ENCODE results near the gene MCHR2.
"Not testable (repeated sequence)": the region's sequence is repeated elsewhere in the genome, so short reads cannot be mapped to it uniquely, and the experiment has no call there.

The MCHR2 gene

GRCh38 chr6:99993533-99994251, at the start of gene MCHR2:
TSS of gene MCHR2 (minus strand) at chr6:99994223. CDS start at chr6:99956147, 38,076 bp downstream.
- no peak for DNase-seq

DNA sequence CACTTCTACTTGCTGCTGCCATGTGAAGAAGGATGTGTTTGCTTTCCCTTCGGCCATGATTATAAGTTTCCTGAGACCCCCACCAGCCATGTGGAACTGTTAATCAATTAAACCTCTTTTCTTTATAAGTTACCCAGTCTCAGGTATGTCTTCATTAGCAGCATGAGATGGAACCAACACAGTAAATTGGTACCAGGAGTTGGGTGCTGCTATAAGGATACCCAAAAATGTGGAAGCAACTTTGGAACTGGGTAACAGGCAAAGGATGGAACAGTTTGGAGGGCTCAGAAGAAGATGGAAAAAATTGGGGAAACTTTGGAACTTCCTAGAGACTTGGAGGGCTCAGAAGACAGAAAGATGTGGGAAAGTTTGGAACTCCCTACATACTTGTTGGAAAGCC, 44.5 kb upstream of the MCHR2 start:
- DNase-seq: not testable (repeated sequence)

DNA sequence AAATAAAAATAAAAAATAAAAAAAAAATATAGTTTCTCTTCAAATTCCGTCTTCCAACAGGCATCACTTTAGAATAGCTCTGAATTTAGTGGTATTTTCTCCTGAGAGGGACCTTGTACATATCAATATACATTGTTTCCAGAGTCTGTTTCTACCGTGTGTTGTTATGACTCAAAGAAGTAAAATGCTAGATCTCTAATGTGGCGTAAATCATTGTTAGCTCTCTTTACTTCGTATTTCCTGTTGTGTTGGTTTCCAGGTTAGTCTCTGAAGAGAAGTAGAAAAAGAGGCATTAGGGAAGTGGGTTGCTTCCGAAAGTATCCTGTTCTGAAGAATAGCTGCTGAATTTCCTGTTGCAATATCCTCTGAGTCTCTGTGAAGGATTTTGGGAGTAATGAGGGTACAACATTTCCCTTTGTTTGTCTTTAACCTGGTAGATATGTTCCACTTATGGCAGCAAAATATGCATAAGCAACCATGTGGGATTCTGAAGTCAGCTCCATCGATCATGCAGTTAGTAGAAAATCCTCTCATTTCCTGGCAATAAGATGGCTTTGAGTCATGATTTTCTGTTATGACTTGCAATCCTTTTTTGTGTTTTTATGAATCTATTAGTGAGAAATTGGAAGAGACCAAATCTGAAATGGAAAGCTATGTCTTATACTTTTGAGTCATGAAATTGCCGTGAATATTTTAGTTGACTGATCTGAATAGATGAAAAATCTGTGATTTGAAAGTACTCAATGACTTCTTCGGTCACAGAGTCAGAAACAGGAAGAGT, 42.0 kb upstream of the MCHR2 start:
- no peak for DNase-seq

- no peak for DNase-seq
These were observed 29.8 kb upstream of the MCHR2 start for GRCh38 chr6:100023798-100024197.

DNA sequence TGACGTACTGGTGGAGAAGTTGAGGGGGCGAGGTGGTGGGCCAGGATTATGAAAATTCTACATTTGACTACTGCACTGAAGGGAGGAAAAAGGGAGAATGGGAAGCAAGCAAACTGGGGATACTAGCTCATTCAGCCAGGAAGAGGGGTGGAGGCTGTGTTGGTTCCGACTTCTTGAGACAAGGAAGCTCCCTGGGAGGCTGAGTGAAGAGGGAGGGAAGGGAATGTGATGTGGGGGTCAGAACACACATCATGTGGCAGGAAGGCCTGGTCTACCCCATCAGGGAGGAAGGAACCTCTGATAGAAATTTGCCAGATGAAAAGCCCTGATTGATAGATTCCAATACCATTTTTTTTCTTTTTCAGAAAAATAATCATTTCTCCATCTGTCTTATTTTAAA, 28.8 kb upstream of the MCHR2 start:
- DNase-seq: no peak

DNA sequence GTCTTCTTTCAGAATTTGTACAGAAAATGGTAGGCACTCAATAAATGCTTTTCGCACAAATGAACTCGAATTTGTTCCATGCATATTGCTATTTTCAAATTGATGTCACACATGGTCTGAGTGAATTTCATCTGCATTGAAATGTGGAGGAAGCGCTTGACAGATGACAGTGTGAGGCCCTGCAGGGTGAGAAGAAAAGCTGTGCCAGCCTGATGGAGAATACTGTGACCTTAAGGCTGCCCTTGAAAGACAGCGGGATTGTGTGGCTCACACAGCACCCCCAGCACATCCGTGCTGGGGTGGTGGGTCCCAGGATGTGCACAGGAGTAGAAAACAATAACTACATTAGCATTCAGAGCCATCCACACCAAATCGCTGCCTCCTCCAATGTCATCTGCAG, 14.8 kb upstream of the MCHR2 start:
- no peak for DNase-seq

- peak; percentile 47 for DNase-seq
These were observed 7.9 kb upstream of the MCHR2 start for GRCh38 chr6:100001915-100002388.

DNA sequence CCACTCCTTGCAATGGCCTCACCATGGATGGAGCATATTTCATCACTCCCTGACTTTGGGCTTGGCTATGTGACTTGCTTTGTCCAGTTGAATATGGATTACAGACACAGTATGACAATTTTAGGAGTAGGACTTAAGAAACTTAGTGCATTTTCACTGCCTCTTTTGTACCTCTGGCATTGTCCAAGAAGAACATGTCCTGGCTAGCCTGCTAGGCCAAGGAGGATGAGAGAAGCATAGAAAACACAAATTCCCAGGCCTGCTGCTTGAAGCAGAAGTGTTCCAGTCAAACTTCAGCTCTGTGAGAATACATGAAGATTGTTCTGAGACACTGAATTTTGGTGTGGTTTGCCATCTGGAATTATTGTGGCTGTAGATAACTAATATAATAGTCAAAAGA, 3.1 kb upstream of the MCHR2 start:
- DNase-seq: no peak

- no peak for DNase-seq
These were observed 1.9 kb upstream of the MCHR2 start for GRCh38 chr6:99995916-99996315.

- DNase-seq: no peak
These were observed 884 bp downstream of the MCHR2 start for GRCh38 chr6:99993146-99993532.

DNA sequence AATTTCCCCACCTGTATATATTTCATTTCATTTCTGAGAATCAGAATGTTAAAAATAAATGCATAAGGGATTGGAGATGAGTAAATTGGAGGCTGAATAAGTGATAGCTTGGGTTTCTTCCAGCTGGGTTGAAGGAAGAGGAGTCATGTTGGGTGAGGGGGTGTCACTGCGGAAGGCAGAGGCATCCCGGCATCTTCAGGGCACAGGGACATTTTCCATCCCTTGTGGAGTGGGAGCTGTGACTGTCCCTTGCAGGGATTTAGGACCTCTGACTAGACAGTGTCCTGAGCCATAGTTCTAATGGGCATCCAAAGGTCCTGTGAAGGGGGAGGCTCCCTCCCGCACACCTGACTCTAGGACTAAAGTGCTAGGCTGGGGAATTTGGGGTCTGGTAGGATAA, 2.1 kb downstream of the MCHR2 start:
- no peak for DNase-seq

DNA sequence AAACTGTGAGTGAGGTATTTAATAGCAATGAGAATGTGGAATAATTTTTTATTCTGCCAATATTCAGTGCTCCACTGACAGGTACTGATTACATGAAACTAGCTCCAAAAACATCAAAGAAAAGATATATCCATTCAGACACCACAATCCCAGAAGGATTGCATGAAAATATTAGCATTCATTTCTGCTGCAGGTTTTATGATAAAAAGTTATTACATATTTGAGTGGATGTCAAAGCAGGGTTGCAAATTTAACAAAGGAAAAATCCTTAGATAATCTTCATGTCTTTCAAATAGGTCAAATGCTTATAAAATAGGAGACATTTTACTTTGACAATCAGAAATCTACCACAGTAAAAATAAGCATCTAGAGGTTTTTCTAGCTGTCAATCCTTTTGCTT, 13.3 kb downstream of the MCHR2 start:
- DNase-seq: no peak

DNA sequence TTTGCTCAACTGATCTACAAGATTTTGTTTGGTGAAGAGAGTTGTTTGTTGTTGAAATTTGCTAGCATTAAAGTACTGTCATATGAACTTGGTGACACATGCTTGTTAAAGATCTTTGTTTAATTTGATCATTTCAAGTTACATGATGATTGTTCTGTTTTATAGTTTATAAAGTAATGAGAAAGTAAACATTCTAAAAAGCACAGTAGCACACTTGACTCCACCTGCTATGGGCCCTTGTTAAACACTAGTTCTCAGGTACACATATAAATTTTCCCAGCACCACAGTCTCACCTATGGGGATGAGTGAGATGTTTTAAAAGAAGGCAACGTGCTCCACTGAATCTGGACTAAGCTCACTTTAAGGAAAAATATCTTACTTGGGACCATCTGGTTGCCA, 14.1 kb downstream of the MCHR2 start:
- DNase-seq: no peak

GRCh38 chr6:99967052-99967451, 27.0 kb downstream of the MCHR2 start:
- DNase-seq: no peak

DNA sequence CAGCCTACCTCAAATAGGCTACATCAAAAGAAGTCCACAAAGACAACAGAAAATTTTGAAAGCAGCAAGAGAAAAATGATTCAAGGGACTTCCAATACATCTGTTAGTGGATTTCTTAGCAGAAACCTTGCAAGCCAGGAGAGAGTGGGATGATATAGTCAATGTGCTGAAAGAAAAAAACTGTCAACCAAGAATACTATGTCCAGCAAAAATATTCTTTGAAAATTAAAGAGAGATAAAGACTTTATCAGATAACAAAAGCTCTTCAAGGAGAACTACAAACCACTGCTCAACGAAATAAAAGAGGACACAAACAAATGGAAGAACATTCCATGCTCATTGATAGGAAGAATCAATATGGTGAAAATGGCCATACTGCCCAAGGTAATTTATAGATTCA, 34.0 kb downstream of the MCHR2 start:
- no peak for DNase-seq

DNA sequence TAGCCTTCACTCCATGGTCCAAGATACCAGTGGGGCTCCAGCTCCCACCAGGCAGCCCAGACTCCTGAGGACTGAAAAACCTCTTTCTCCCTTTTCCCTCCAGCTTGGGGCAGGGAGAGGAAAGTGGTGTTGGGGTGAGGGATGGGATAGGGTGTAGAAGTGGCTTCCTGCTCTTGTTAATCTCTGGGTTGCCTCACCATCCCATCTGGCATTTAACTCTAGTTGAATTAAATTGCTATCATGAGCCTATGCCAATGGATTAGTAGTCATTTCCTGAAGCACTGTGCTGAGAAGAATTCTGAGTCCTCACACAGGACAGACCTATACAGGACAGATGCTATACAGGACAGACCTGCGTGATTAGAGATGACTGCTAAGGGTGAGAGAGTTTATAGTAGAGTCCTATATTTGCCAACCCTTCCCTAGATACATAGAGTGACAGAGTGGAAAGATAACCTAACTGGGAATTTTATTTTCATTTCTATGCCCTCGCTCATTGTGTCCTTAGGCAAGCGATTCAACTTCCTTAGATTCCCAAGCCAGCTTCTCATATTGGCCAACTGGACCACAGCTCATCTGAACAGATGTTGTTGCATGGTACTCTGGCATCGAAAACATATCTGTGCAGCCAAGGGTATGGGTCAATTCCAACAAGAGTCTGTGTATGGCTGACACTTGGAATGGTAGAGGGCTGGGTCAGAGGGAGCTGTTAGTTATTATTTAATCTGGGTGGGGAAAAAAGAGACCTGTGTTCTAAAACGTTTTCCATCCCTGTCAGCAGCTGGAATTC, 42.8 kb downstream of the MCHR2 start:
- DNase-seq: no peak

GRCh38 chr6:99946005-99946404, 48.0 kb downstream of the MCHR2 start:
- DNase-seq: no peak

GRCh38 chr6:99943846-99944245, 50.2 kb downstream of the MCHR2 start:
- DNase-seq: no peak

DNA sequence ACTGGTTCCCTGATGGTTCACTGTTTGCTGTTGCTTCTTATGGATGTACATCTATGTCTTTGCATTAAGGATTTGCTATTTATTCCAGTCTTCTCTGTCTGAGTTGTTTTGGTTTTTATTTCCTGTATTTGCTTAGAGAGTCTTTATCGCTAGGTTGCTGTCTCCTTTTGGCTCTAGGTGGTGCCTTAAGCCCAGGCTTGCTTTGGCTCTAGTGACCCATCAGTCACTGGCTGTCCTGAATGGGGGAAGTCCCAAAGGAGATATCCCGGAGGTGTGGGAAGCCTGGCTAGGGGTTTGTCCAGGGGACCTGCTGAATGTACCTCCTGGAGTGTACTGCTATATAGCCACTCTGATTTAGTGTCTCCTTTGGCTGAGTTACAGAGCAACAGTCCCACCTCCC, 53.4 kb downstream of the MCHR2 start:
- no peak for DNase-seq

- no peak for DNase-seq
These were observed 60.9 kb downstream of the MCHR2 start for GRCh38 chr6:99933129-99933528.

DNA sequence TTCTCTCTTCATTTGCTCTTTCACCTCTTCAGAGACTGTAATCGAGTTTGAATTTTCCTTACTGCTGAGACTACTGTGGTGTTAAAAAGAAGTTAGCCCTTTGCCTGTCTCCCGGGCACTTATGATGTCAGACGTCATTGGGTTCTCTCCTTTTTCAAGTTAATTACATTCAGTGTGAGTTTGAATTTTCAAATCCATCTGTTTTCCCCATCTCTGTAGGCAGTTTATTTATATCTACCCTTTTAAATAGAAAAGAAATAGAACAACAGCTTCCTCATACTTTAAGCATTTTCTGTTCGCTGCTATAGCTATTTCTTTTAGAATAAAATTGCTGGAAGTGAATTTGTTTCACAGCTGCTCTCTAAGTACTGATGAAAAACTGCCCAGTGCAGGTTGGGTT, 81.4 kb downstream of the MCHR2 start:
- no peak for DNase-seq

GRCh38 chr6:99905209-99906106, 88.6 kb downstream of the MCHR2 start:
- no peak for DNase-seq

Data from stimulated activated CD8-positive, alpha-beta memory T cell treated with anti-CD3 and anti-CD28 coated beads, Interleukin-4, amount 100 ng/mL, for 48 hours (primary cell).